Measurements from ENCODE around the gene SEMA4G. TPM values are rescaled to one million over a fixed set of nuclear protein-coding genes. Genes with fewer than 3 reads are reported as not detected.

SEMA4G gene
- total and polyA plus RNA-seq, 2 of the 4 experiments (the other 2 are of a cell fraction), result 0.90 to 8.7 TPM

DNA sequence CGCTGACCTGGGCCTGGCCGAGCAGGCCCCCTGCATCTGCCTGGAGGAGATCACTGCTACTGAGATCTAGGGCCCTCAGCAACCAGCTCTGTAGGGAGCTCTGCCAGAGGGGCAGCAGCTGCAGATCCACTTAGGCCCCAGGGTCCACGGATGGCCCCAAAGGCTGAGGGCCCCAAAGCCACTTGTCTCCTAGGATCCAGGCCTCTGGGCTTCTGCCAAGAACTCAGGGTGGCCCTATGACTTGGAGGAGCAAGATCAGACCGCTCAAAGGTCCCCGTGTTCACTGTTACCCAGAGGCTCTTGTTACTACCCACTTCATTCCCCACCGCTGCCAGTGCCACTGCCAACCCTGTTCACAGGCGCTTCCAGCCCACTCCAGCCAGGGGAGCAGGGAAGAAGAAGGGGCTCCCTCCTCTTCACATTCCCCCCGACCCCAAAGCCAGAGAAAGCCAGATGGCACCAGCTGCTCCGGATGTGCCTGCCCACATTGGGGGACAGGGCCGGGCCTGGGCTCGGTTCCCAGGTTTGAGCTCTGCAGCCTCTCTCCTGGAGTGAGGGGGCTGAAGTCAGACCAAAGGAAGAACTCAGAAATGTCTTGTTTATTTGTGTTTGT lies 37.9 kb downstream of the SEMA4G start:
- H3K9me1 ChIP-seq (ENCODE audit: insufficient read depth, low read length), result peaks cover 16% of the 10 kb centered on the region
- H4K20me1 ChIP-seq (ENCODE audit: insufficient read depth, low read length), result peaks cover 53% of the 10 kb centered on the region
- no peak overlapping the region for H2AFZ ChIP-seq (replicated peaks; ENCODE audit: low read length, poor library complexity)
- peak overlapping the region in 1 of 2 experiments; percentile 63; a peak in 1 of 4 replicates for H4K8ac ChIP-seq (ENCODE audit: low read depth in 2 of 2, low read length in 2 of 2)
- H3K56ac ChIP-seq (ENCODE audit: extremely low read depth, insufficient read depth, low read length), result no peak overlapping the region
- H3K23ac ChIP-seq (ENCODE audit: low read depth, low read length), result peak overlapping the region; percentile 65; the same call in 1 of the 2 replicates
- H3K9me3 ChIP-seq (ENCODE audit: control insufficient read depth, insufficient read depth, low read length), result no peaks in the 10 kb centered on the region
- peak overlapping the region; percentile 56 for H4K91ac ChIP-seq (ENCODE audit: insufficient read depth, low read depth, low read length)
- H3K4me2 ChIP-seq (ENCODE audit: low read depth, low read length), result 0 out of 2 replicates have a peak overlapping the region, but pooled peaks have one; percentile 1
- H3K79me1 ChIP-seq (ENCODE audit: low read depth in 1 of 2, low read length in 2 of 2), result peaks cover 21 to 64% of the 10 kb centered on the region in 2 experiments; a peak in 3 of 4 replicates
- peak overlapping the region; percentile 81 for H3K27ac ChIP-seq (ENCODE audit: insufficient read depth, low read length)
- intact Hi-C loops (cut with micrococcal nuclease), result no loop called here
- H3K9ac ChIP-seq (ENCODE audit: low read depth, low read length), result 0 out of 2 replicates have a peak overlapping the region, but pooled peaks have one; percentile 7
- H2AK9ac ChIP-seq (replicated peaks; ENCODE audit: low read depth, low read length, poor library complexity), result peak overlapping the region; percentile 39
- peak overlapping the region; percentile 67 for H2BK5ac ChIP-seq (ENCODE audit: low read depth, low read length, poor library complexity, severe bottlenecking)
- peak; percentile 66 for DNase-seq
- TF ChIP-seq, protein P1, sequence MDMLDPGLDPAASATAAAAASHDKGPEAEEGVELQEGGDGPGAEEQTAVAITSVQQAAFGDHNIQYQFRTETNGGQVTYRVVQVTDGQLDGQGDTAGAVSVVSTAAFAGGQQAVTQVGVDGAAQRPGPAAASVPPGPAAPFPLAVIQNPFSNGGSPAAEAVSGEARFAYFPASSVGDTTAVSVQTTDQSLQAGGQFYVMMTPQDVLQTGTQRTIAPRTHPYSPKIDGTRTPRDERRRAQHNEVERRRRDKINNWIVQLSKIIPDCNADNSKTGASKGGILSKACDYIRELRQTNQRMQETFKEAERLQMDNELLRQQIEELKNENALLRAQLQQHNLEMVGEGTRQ (IDR thresholded peaks at IDR 0.05; ENCODE audit: low read depth, low read length), result no peak
- TF ChIP-seq MAZ (IDR thresholded peaks at IDR 0.05; ENCODE audit: borderline replicate concordance, low read depth, low read length), result peak; percentile 41
- TF ChIP-seq, protein P2, sequence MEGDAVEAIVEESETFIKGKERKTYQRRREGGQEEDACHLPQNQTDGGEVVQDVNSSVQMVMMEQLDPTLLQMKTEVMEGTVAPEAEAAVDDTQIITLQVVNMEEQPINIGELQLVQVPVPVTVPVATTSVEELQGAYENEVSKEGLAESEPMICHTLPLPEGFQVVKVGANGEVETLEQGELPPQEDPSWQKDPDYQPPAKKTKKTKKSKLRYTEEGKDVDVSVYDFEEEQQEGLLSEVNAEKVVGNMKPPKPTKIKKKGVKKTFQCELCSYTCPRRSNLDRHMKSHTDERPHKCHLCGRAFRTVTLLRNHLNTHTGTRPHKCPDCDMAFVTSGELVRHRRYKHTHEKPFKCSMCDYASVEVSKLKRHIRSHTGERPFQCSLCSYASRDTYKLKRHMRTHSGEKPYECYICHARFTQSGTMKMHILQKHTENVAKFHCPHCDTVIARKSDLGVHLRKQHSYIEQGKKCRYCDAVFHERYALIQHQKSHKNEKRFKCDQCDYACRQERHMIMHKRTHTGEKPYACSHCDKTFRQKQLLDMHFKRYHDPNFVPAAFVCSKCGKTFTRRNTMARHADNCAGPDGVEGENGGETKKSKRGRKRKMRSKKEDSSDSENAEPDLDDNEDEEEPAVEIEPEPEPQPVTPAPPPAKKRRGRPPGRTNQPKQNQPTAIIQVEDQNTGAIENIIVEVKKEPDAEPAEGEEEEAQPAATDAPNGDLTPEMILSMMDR (conservative IDR thresholded peaks at IDR 0.05; ENCODE audit: low read depth, low read length), result no peak
- 53% methylated on average over 2 of the region's 11 CpGs; no CpG with 5 or more reads in 1 of the 2 experiments for whole genome bisulfite sequencing, 2 experiments (ENCODE audit: extremely low coverage in 2 of 2, insufficient read length in 1 of 2)
- H4K5ac ChIP-seq (ENCODE audit: low read depth, low read length), result no peak overlapping the region; the same call in 1 of the 2 replicates
- peaks cover 28% of the 10 kb centered on the region for H3K4me1 ChIP-seq (ENCODE audit: control insufficient read depth, insufficient read depth, low read length)
- POLR2A ChIA-PET (ENCODE audit: unreplicated experiment), result interaction anchor here (1.0 kb wide), 1 partner anchor 8 kb away, joined by 5 read pairs; the partner anchor contains the start of gene LZTS2
- H2BK20ac ChIP-seq (ENCODE audit: low read depth, low read length), result peak overlapping the region; percentile 51; the same call in 1 of the 2 replicates
- peaks cover 47% of the 10 kb centered on the region for H3K36me3 ChIP-seq (ENCODE audit: control insufficient read depth, insufficient read depth, low read length)
- TSS peak; percentile 71 for BruUV-seq (replicated peaks)
- H2BK15ac ChIP-seq (ENCODE audit: low read depth, low read length), result no peak overlapping the region
- H2AK5ac ChIP-seq (ENCODE audit: low read depth, low read length), result peak overlapping the region; percentile 29; the same call in 1 of the 2 replicates
- peak overlapping the region; percentile 70 for H2BK120ac ChIP-seq (ENCODE audit: low read depth, low read length)
- peak overlapping the region; percentile 5; the same call in 1 of the 2 replicates for H3K18ac ChIP-seq (ENCODE audit: low read depth, low read length)
- peak overlapping the region; percentile 30; the same call in 1 of the 2 replicates for H3K14ac ChIP-seq (replicated peaks; ENCODE audit: low read depth, low read length)
- CTCF ChIA-PET, result interaction anchor here (0.8 to 1.5 kb wide), 4 partner anchors 9 to 24 kb away, joined by 3 to 5 read pairs (median 4); partner anchors contain the start of genes PDZD7 and SFXN3
- no peaks in the 10 kb centered on the region for H3K27me3 ChIP-seq (ENCODE audit: control insufficient read depth, insufficient read depth, low read length)
- no peak overlapping the region for H3K4me3 ChIP-seq (ENCODE audit: insufficient read depth, low read depth, low read length)
- in situ Hi-C loops (cut with MboI; ENCODE audit: low sequenced_read_pairs), result no loop called here
- H3K4ac ChIP-seq (ENCODE audit: low read depth, low read length), result peak overlapping the region; percentile 63
- peak; percentile 71 for ATAC-seq (ENCODE audit: low read depth)
- dilution Hi-C loops (cut with HindIII; ENCODE audit: low sequenced_read_pairs, unreplicated experiment), result no loop called here
